HEK293 (cell line): ENCODE results near the gene HEBP1.

Experiments used
- CTCF ChIA-PET: fragments of 350-600 bp; formaldehyde crosslinking; extraction: SDS; loops from one replicate; lab custom pipeline; 2021; ENCODE audit warnings: antibody characterized with exemption; lab: Yijun Ruan, JAX
- POLR2A ChIA-PET: fragments of 300-600 bp; formaldehyde crosslinking; extraction: SDS; loops from one replicate; lab custom pipeline; 2020; ENCODE audit warnings: antibody characterized with exemption, inconsistent platforms; lab: Yijun Ruan, JAX
- H3K27ac ChIP-seq: fragments of 200-500 bp; sonication (Bioruptor generic); 2 replicates; pipeline ENCODE4 v1.5.1; 2014; ENCODE audit warnings: low read depth, low read length, control low read depth, inconsistent platforms; ENCODE audit errors: extremely low read depth
- H3K36me3 ChIP-seq, 2 experiments: fragments of 200-500 bp in 1 of 2; sonication (Bioruptor generic) in 1 of 2; 1 replicate in 1 of 2; 2 replicates in 1 of 2; pipeline ENCODE4 v1.5.1; 2014 to 2017; ENCODE audit warnings: inconsistent platforms in 2 of 2, low read length in 2 of 2; ENCODE audit not compliant: control insufficient read depth in 2 of 2, insufficient read depth in 1 of 2
- H3K4me1 ChIP-seq: fragments of 200-500 bp; sonication (Bioruptor generic); 2 replicates; pipeline ENCODE4 v1.5.1; 2014; ENCODE audit warnings: mild to moderate bottlenecking, low read length, inconsistent platforms; ENCODE audit not compliant: control insufficient read depth, insufficient read depth
- H3K4me3 ChIP-seq: 2 replicates; pipeline ENCODE4 v1.5.1; 2011; ENCODE audit warnings: low read depth, mild to moderate bottlenecking, control low read depth, low read length, moderate library complexity
- H3K9me3 ChIP-seq: fragments of 200-500 bp; sonication (Bioruptor generic); 2 replicates; pipeline ENCODE4 v1.5.1; 2014; ENCODE audit warnings: low read depth, low read length, inconsistent platforms; ENCODE audit not compliant: control insufficient read depth, insufficient read depth
- INSM2 ChIP-seq: fragments of 450-650 bp; formaldehyde crosslinking; IDR thresholded peaks from 2 replicates; pipeline ENCODE4 v1.5.1; 2016; ENCODE audit warnings: missing biosample characterization, missing genetic modification characterization
- KLF1 ChIP-seq: fragments of 450-650 bp; formaldehyde crosslinking; IDR thresholded peaks from 2 replicates; pipeline ENCODE4 v1.5.1; 2016; ENCODE audit warnings: missing biosample characterization, missing genetic modification characterization
- PRDM10 ChIP-seq: fragments of 450-650 bp; formaldehyde crosslinking; IDR thresholded peaks from 2 replicates; pipeline ENCODE4 v1.5.1; 2016; ENCODE audit warnings: missing biosample characterization, missing genetic modification characterization
- TSHZ1 ChIP-seq: fragments of 450-650 bp; formaldehyde crosslinking; IDR thresholded peaks from 2 replicates; pipeline ENCODE4 v1.5.1; 2016; ENCODE audit warnings: missing biosample characterization, missing genetic modification characterization, borderline replicate concordance
- ZNF148 ChIP-seq: fragments of 450-650 bp; formaldehyde crosslinking; IDR thresholded peaks from 2 replicates; pipeline ENCODE4 v1.5.0; 2017; ENCODE audit warnings: missing biosample characterization, missing genetic modification characterization, borderline replicate concordance
- ZNF335 ChIP-seq: fragments of 450-650 bp; formaldehyde crosslinking; conservative IDR thresholded peaks from 2 replicates; pipeline ENCODE4 v1.5.1; 2016; ENCODE audit warnings: missing biosample characterization, missing genetic modification characterization
- ZNF37A ChIP-seq: fragments of 450-650 bp; IDR thresholded peaks from 2 replicates; pipeline ENCODE4 v1.5.1; 2018; ENCODE audit warnings: missing biosample characterization, missing genetic modification characterization
- ZNF423 ChIP-seq: fragments of 450-650 bp; formaldehyde crosslinking; IDR thresholded peaks from 2 replicates; pipeline ENCODE4 v1.5.1; 2016; ENCODE audit warnings: missing biosample characterization, missing genetic modification characterization
- ZNF449 ChIP-seq: fragments of 450-650 bp; formaldehyde crosslinking; IDR thresholded peaks from 2 replicates; pipeline ENCODE4 v1.5.1; 2017; ENCODE audit warnings: missing biosample characterization, mild to moderate bottlenecking, missing genetic modification characterization, moderate library complexity
- ZNF654 ChIP-seq: fragments of 450-650 bp; formaldehyde crosslinking; IDR thresholded peaks from 2 replicates; pipeline ENCODE4 v1.5.1; 2016; ENCODE audit warnings: low read depth, missing biosample characterization, missing genetic modification characterization

The HEBP1 gene

GRCh38 chr12:12943586-12944260 is 56.3 kb downstream of the HEBP1 start:
- Histone ChIP-seq H3K36me3 (no peaks in the 10 kb centered on the region), H3K9me3 (no peaks in the 10 kb centered on the region), H3K27ac (no peak overlapping the region), H3K4me3 (no peak overlapping the region), H3K4me1 (no peaks in the 10 kb centered on the region)
- CTCF ChIA-PET, result interaction anchor here (0.5 to 1.5 kb wide), 2 partner anchors 16 to 28 kb away, joined by 3 to 8 read pairs; no protein-coding TSS in a partner anchor
- TF ChIP-seq ZNF148 (tag by site-specific recombination), result no peak
- no peak for TF ChIP-seq ZNF423 (tag by site-specific recombination)
- no peak for TF ChIP-seq ZNF37A (tag by site-specific recombination)
- POLR2A ChIA-PET, result no interaction called here

- H3K9me3 ChIP-seq, result no peaks in the 10 kb centered on the region
- ChIA-PET POLR2A (no interaction called here), CTCF (interaction anchor here (1.1 kb wide), 2 partner anchors 38 to 129 kb away, joined by 3 read pairs; no protein-coding TSS in a partner anchor)
- H3K36me3 ChIP-seq, result no peaks in the 10 kb centered on the region
- no peak overlapping the region for H3K4me3 ChIP-seq
- no peak overlapping the region for H3K27ac ChIP-seq
- no peaks in the 10 kb centered on the region for H3K4me1 ChIP-seq
- no peak for TF ChIP-seq ZNF449
- no peak for TF ChIP-seq ZNF654
- peak; percentile 88 for TF ChIP-seq PRDM10 (tag by site-specific recombination)
- TF ChIP-seq ZNF335 (tag by site-specific recombination), result peak; percentile 64
- no peak for TF ChIP-seq KLF1
- no peak for TF ChIP-seq TSHZ1
- TF ChIP-seq INSM2, result no peak
Observed at GRCh38 chr12:12941450-12942350, 58.4 kb downstream of the HEBP1 start.
